HT-29 (cell line): Measurements from ENCODE around the gene ABCC12. TPM values are rescaled to one million over a fixed set of nuclear protein-coding genes. Genes with fewer than 3 reads are reported as not detected.

ENCODE experiments used
- DNase-seq: peaks from one replicate; pipeline ENCODE4 v3.0.0-alpha.2; 2015; ENCODE audit warnings: low spot score
- total RNA-seq: library from RNA; depleted of rRNA; stranded (reverse); fragments of >200 nt; shearing (Covaris generic); gene quantifications from 2 replicates; pipeline ENCODE4 v1.2.3, GENCODE V29; 2014

The ABCC12 gene
- total RNA-seq, 1 experiment from 2014 or later = not detected

DNA sequence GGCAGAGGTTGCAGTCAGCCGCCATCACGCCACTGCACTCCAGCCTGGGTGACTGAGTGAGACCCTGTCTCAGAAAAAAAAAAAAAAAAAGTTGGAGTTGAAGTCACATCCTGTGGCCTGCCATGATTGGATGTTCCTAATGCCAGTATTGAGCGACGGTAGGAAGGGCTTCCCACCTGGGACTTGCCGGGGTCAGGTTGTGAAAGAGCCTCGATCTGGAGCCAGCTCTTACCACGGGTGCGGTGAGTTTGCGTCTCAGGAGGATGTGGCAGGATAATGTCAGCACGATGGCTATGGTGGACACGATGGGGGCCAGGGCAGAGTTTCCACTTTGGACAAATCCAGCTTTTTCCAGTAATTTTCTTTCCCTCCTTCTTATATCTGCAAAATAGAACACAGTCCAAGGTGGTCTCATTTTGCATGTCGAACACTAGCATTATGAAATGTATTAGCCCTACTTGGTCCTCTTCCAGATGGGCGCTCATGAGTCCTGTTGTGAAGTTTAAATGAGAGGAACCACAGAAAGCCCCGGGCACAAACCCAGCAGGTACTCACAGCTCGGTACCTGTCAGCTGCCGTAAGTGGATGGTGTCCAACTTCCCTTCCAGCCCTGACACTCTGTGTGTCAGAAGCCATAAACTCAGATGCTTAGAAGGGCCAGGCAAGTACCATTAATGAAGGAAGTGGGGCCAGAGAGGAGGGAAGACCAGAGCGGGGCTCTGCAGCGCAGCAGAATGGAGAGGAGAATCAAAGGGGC lies 22.2 kb downstream of the ABCC12 start:
- DNase-seq = no peak

DNA sequence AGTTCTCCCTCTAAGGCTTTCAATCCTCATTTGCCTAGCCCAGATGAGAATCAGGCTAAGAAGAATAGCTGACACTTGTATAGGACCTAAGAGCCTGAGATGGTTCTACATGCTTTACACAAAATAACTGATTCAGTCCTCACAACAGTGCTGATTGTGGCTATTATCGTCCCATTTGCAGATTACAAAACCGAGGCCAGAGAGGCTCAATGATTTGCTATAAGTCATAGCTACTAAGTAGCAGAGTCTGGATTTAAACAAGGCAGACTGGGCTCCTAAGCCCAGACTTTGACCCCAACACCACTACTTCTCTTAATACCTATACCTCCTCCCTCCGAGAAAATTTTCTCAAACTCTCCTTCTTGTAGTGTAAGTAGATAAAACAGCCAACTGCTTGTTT lies 23.1 kb downstream of the ABCC12 start:
- DNase-seq = no peak

DNA sequence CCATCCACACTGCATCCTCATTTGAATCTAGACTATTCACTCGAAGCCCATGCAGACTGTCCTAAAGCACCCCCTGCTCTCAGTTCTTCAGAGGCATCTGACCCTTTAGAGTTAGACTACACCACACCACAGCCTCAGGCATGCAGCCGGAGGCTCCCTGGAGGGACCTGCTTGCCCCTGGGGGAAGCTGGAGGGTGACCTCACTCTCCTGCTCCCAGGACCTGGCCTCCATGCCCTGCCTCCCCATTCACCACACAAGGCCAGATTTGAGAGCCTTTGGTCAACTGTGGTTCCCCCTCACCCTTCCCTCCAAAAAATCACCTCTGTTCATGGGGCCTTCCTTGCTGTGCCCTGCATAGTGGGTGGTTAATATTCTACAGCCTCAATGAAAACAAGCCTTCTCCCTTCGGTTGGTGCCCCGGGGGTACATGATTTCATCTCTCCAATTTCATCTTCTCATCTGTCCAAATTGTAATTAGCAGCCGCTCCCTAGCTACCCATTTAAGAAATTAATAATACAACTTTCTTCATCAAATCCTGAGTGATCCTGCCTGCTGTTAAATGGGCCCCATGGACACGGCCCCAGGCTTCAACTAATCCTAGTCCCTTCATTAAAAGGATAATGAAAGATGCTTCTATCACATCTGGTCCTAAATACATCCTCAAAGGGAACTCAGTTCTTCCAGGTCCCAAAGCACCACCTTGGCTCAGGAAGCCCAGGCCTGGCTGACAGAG lies 24.4 kb downstream of the ABCC12 start:
- DNase-seq = no peak

DNA sequence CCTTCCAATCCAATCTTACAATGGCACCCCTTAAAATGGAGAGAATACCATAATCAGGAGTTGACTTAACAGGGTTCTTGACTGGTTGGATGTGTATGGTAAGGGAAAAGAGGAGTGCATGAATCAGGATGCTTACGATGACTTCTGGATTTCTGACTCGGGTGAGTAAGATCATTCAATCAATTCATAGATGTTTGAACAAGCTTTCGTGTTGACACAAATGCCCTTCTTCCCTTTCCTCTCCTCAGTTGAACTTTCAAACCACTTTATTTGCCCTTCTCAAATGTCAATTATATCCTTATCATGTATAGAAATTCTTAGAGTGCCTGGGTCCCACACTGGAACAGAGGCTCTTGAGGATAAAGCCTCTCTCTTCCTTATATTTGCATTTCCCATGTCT lies 25.9 kb downstream of the ABCC12 start:
- no peak for DNase-seq

DNA sequence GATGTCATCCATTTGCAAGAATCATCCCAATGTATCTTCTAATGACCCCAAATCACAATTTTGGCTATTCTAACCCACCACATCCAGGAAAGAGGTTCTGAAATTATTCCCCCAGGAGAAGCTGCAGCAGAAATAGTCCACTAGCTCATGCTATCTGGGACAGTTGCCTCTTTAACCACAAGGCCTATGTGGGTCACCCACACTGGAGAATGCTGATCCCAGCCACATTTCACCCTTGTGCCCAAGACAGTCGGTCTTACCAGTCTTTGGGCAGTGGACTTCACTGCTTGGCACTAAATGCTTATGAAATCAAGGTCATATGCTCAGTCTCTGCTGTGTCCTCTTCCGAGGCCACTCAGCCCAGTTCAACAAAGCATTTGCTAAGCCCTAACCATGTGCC lies 27.0 kb downstream of the ABCC12 start:
- DNase-seq = no peak

DNA sequence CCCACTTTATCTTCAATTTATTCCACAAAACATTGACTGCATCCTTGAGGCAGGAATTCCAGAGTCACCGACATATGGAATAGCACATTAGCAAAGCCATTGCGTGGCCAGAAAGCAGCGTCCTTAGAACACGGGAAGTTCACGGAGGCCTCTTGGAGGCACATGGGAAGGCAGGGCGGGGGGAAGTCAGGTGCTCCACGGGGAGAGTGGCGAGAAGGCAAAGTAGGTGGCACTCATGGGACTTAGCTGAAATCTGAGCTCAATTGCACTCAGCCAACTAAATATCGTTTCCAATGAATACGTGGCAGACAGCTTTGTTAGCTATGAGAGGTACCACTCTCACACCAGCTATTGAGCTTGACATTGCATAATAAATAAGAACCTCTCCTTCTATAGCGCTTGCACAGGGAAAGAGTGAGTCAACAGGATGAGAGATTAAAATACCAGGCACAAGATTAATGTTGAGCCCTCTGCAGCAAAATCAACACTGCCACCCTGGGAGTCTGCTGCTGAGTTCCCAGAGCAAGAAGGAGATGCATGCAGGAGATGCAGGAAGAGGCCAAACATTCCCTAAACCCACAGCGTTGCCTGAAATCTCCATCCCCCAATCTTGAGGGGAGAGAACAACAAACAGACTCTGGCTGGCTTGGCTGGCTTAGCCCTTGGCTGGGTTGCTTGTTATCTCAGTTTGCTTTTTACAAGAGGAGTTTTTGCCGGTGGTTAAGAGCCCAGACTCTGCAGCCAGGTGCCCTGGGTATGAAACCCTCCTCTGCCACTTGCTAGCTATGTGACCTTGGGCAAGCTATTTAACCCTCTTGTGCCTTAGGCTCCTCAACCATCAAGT lies 28.8 kb downstream of the ABCC12 start:
- DNase-seq = no peak

DNA sequence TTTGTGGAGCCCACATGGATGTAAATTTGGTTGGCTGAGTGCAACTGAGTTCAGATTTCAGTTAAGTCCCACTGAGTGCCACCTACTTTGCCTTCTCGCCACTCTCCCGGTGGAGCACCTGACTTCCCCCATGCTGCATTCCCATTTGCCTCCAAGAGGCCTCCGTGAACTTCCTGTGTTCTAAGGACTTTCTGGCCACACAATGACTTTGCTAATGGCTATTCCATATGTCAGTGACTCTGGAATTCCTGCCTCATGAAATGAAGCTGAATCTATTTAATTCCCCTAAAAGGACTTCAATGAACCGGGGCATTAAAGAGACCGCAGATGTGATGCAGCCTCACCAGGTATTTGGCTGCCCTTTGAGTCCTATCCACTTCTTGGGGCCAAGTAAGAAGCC lies 29.9 kb downstream of the ABCC12 start:
- no peak for DNase-seq

DNA sequence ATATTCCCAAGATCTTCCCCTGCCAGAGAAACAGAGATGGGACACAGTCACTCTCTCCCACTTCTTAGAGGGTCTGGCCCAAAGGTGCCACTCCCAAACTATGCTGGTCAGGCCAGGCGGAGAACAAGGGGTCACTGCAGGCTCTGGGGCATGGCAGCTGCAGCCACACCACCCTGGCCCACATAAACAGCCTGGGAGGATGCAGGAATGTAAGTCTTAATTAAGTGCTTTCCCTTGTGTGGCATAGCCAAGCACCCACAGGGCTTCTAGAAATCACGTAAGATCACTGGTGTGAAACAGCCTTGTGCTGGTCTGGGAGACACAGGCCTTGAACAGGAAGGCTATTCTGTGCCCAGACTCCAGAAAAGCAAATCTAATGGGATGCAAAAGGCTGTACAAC lies 31.5 kb downstream of the ABCC12 start:
- no peak for DNase-seq

DNA sequence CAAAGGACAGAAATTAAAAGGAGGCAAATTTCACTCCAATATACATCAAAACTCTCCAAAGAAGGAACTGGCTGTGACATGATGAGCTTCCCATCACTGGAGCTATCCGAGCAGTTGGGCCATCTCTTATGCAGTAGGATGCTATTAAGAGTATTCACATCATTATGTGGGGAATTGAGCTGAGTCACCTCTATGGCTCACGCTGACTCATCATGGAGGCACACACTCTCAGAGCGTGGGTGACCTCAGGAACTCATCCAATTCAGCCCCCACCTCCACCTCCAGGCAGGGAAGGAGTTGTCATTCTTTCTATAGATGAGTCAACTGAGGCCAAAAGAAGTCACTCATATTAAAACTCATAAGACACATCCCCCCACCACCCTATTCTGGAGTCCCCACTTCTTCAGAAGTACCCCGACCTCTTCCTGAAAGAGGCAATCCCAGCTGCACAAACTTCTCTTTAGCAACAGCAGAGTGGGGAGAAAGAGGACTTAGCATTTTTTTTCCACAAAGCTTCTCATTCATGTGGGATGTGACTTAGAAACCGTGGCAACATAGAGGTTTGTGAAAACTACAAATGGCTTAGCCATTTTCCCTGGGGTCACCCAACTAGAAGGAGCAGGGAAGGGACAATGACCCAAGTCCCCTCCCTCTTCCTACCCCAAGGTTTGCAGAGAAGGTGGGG lies 32.5 kb downstream of the ABCC12 start:
- DNase-seq = peak; percentile 7

DNA sequence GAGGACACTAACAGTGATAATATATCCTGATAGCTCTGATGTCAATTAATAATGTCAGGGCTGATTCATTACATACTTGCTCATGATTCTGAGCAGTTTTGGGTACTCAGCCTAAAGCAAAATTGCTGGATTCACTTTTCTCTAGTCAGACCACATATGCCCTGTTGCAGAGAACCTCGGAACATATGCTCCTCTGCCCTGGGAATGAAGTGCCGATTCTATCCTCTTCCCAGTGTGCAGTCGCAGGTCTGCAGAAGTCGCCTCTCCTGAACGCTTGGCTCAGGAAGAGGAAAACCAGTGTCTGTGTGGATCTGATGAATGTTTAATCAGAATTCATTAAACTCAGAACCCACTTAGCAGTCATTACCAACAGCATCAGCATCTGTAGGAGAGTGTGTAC lies 34.5 kb downstream of the ABCC12 start:
- DNase-seq = no peak

DNA sequence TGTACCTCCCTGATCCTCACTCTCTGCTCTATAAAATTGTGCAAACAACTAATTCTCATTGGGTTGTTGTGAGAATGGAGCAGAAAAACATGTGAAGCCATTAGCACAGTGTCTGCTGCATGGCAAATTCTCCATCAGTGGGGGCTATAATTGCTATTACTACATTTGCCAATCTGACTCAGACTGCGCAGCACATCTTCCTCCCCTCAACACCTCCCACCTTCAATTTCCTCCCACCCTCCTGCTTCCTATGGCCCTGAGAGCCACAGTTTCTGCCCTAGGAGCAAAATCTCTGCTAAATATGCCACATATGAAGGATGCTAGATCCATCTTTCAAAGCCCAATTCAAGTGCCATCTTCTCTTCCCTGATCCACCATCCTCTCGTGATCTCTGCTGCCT lies 37.0 kb downstream of the ABCC12 start:
- no peak for DNase-seq

DNA sequence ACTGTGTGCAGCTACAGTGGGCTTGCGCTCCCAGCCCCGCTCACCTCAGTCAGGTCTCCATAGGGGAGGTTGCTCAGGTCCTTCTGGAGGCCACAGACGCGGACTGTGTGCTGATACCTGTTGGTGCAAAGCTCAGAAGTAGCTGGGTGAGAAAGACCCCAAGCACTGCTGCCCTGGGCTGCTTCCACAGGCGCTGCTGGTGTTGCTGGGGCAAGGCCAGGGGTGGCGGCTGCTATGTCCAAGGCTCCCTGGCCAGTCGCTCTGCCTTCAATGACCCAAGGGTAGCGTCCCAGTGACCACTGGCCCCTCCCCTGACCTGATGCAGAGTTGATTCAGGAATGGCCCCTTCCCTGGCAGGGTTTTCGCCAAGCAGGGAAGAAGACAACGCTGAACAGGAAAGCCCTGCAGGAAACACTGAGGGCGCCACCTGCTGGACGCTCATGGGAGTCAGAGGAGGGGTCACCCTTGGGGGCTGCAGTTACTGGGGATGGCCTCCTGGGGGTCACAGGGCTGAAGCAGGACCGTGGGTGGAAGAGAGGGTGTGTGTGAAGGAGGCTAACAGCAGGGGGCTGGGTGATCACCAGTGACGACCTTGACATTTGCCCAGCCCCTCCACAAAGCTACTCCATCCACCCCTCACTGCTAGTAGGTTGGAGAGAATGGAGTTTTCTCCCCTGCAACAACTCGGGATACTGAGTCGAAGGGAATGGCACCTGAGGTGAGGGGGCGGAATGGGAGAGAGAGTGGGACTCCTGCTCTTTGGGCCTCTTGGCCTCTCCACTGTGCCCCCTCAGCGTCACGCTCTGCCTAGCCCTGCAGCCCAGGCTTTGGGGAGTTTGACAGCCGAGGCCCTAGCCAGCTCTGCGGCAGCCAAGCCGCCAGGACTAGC lies 38.3 kb downstream of the ABCC12 start:
- peak; percentile 75 for DNase-seq

DNA sequence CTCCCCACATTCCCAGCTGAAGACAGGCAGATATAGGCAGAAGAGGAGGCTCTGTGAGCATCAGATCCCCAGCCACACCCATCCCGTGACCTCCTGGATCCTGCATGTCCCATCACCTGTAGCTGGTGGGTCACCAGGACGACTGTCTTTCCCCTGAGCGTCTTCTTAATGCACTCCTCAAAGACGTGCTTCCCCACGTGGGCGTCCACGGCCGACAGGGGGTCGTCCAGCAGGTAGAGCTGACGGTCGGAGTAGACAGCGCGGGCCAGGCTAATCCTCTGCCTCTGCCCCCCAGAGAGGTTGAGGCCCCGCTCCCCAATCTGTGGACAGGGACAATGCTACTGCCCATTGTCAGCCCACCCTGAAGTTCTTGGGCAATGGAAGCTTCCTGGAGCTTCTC lies 40.5 kb downstream of the ABCC12 start:
- no peak for DNase-seq

DNA sequence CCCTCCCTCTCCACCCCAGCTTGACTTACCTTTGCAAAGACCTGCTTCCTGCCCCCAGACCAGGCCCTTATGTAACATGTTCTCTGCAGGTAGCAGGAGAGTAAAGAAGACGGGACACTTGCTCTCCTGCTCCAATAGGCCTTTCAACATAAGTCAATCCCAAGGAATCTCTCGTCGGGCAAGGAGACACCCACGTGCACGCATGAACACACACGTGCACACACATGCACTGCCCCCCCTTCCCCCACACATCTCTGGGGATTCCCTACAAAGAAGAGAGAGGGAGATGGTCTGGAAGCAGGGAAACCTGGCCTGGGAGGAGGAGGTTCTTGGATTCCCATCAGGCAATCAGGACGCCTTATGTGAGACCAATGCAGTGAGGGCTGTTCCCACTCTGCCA lies 41.4 kb downstream of the ABCC12 start:
- DNase-seq = no peak

DNA sequence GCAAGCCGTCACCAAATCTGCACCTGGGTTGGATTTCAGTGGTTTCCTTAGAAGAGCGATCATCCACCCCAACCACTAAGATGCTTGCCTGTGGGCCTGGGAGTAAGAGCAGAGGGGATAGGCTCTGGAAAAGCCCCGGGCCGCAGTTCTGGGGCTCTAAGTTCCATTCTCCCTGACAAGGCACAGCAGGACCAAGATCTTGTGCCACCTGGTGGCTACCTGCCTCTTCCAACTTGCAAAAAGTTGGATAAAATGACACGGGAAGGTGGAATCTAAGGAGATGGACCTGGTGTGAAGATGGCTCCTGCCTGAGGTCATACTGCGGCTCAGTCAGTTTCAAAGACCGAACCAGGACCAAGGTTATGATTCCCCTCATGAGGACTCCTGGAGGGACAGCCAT lies 42.3 kb downstream of the ABCC12 start:
- peak; percentile 33 for DNase-seq

DNA sequence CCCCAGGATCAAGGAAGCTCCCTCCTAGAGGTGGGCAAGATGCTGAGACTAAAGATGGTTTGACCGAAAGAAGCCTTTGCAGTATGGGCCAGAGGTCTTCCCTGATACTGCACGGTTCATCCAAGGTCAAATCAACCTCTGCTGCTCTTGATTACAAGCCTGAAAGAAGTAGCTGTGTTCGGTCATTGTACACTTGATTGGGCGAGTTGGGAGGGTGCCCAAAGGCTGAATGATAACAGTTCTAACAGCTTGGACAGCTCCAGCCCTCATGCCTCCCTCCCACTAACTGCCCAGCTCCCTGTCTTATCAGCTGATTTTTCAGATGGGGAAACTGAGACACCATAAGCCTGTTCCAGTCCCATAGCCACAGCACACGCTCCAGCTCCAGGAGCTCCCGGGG lies 42.8 kb downstream of the ABCC12 start:
- DNase-seq = no peak

DNA sequence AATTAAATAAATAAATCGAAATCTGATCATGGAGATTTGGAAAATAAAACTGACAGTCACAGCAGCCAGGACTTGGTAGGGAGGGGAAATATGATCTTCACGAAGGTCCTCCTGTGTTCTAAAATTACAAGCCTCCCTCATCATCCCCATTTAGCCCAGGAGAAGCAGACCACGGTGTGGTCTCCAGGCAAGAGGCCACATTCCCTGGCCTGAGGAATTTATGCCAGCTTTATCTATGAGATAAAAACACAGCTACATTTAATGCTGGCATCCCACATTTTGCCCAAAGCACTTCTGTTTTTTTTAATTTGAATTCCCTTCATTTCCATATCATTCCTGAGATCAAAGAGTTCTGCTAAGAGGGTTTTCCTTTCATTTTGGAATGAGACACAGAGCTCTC lies 43.2 kb downstream of the ABCC12 start:
- no peak for DNase-seq

DNA sequence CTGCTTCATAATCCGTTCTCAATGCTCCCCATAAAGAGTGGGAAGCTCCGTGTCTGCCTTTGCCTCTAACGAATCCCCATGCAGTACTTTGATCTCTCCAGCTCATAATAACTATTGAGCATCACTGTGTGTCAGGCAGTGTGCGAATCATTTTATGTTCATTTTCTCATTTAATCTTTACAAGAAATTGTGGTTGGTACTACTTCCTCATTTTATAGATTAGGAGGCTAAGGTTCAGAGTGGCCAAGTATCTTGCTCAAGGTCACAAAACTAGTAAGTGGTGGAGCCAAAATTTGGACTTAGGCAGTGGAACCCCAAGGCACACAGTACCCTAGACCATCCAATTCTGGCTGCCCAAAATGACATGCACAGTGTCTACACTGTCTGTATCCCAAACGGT lies 44.8 kb downstream of the ABCC12 start:
- DNase-seq = no peak

DNA sequence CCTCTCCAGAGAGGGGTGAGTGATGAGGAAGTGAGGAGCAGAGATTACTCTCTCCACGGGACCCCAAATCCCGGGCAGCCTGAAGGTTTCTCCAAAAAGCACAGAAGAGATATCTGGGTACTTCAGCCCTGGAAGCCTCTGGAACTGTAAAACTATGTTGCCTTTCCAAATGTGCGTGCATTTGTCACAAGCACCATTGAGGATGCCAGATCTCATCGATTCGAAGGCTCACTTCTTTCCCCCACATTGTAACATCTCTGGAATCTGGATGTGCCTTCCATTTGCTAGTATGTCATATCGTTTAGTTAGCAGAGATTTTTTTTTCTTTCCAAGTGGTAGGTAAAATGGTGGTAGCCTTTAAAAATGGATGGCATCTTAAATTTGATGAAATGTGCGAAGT lies 45.8 kb downstream of the ABCC12 start:
- no peak for DNase-seq

DNA sequence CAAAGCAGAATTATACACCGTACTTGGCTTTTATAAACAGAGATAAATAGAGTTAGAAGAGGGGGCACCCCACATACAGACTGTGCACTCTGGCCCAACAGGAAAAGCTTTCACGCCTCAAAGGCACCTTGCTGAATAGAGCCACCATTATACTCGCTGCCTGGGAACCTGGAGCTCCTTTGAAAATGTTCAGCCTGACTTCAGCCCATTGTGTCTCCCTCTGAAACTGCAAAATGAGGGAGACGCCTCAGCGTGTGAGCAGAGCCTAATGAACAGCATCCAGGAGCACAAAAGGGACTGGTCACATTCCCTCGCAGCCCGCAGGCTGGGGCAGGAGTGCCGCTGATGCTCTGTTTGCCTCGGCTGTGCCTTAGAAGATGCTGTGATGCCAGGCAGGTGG lies 46.3 kb downstream of the ABCC12 start:
- DNase-seq = no peak

DNA sequence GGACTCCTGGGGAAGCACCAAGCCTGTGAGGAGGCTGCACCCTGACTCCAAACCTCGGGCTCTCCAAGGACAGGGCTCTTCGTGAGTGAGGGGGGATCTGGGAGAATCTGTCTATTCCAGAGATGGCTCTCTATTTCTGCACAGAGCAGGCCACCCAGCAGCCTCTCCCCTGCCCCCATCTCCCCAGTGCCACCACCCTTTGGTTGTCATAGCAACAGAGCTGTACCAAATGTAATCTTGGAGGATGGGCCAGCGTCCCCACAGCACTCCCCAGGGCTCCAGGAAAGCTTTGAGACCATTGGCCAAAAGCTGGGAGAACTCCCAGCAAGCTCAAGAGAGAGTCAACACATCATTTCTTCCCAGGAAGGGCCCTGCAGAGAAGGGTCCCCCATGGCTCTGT lies 49.3 kb downstream of the ABCC12 start:
- no peak for DNase-seq
